PC-3 (cell line): ENCODE data around the gene MPND.

ENCODE experiments used
- EZH2 ChIP-seq: fragments of 300-600 bp; sonication (generic); IDR thresholded peaks from one replicate; pipeline ENCODE4 v1.6.1; 2017; ENCODE audit warnings: antibody characterized with exemption, mild to moderate bottlenecking, low read length; ENCODE audit not compliant: unreplicated experiment
- EZH2phosphoT487 ChIP-seq: fragments of 300-600 bp; sonication (generic); IDR thresholded peaks from 2 replicates; pipeline ENCODE4 v1.6.1; 2018; ENCODE audit warnings: mild to moderate bottlenecking, antibody characterized with exemption, low read length, borderline replicate concordance
- TF ChIP-seq, protein P1 (sequence below): fragments of 300-600 bp; sonication (generic); conservative IDR thresholded peaks from 2 replicates; pipeline ENCODE4 v1.5.1; 2017; ENCODE audit warnings: antibody characterized with exemption, low read depth, mild to moderate bottlenecking, low read length

DNA sequence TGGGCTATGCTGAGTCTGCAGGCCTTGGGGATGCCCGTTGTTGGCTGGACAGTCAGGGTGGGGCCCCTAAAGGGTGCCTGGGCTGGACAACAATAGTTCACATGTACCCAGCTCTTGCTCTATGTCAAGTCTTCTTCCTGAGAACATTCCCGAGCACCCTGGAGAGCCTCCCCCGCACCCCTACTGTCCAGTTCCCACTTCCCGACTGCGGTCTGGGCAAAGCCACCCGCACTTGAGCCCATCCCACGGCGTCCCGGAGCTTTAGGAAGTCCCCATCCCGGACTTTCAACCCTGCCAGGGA, 1.1 kb upstream of the MPND start:
- TF ChIP-seq, protein P1, sequence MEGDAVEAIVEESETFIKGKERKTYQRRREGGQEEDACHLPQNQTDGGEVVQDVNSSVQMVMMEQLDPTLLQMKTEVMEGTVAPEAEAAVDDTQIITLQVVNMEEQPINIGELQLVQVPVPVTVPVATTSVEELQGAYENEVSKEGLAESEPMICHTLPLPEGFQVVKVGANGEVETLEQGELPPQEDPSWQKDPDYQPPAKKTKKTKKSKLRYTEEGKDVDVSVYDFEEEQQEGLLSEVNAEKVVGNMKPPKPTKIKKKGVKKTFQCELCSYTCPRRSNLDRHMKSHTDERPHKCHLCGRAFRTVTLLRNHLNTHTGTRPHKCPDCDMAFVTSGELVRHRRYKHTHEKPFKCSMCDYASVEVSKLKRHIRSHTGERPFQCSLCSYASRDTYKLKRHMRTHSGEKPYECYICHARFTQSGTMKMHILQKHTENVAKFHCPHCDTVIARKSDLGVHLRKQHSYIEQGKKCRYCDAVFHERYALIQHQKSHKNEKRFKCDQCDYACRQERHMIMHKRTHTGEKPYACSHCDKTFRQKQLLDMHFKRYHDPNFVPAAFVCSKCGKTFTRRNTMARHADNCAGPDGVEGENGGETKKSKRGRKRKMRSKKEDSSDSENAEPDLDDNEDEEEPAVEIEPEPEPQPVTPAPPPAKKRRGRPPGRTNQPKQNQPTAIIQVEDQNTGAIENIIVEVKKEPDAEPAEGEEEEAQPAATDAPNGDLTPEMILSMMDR: no peak
- no peak for TF ChIP-seq EZH2
- TF ChIP-seq EZH2phosphoT487: no peak
